Neural cell (in vitro differentiated cells): Measurements from ENCODE around the gene FAM47C. TPM values are rescaled to one million over a fixed set of nuclear protein-coding genes. Genes with fewer than 3 reads are reported as not detected.
"Not testable (repeated sequence)": the region's sequence is repeated elsewhere in the genome, so short reads cannot be mapped to it uniquely, and the experiment has no call there.

Experiments used
- H2AFZ ChIP-seq: fragments of 200-600, 300-800 bp; sonication (generic), shearing (Covaris generic); 2 replicates; pipeline ENCODE4 v1.6.0; 2014; ENCODE audit warnings: low read depth, mild to moderate bottlenecking, antibody characterized with exemption, low read length, moderate library complexity
- H3F3A ChIP-seq: fragments of 200-600 bp; shearing (Covaris generic); 2 replicates; pipeline ENCODE4 v1.6.1; 2016; ENCODE audit warnings: mild to moderate bottlenecking, moderate library complexity, mixed read lengths, antibody characterized with exemption, low read length; ENCODE audit not compliant: insufficient read depth, poor library complexity, severe bottlenecking
- H3K27ac ChIP-seq: fragments of 200-600, 300-800 bp; sonication (generic), shearing (Covaris generic); 2 replicates; pipeline ENCODE4 v1.5.1; 2014; ENCODE audit warnings: mild to moderate bottlenecking, low read length, moderate library complexity
- H3K27me3 ChIP-seq: fragments of 300-800, 200-600 bp; sonication (generic), shearing (Covaris generic); 2 replicates; pipeline ENCODE4 v1.6.0; 2014; ENCODE audit warnings: mild to moderate bottlenecking, low read depth, low read length, moderate library complexity; ENCODE audit not compliant: insufficient read depth
- H3K36me3 ChIP-seq: fragments of 300-800, 200-600 bp; sonication (generic), shearing (Covaris generic); 2 replicates; pipeline ENCODE4 v1.5.1; 2014; ENCODE audit warnings: mild to moderate bottlenecking, antibody characterized with exemption, low read length, moderate library complexity; ENCODE audit not compliant: insufficient read depth
- H3K4me2 ChIP-seq: fragments of 300-800, 200-600 bp; sonication (generic), shearing (Covaris generic); 2 replicates; pipeline ENCODE4 v1.6.0; 2014; ENCODE audit warnings: mild to moderate bottlenecking, low read length
- H3K4me3 ChIP-seq: fragments of 300-800, 200-600 bp; sonication (generic), shearing (Covaris generic); 2 replicates; pipeline ENCODE4 v1.5.1; 2014; ENCODE audit warnings: mild to moderate bottlenecking, low read length, moderate library complexity
- H3K79me2 ChIP-seq: fragments of 200-600 bp; shearing (Covaris generic); replicated peaks from 2 replicates; pipeline ENCODE4 v1.6.0; 2014; ENCODE audit warnings: mild to moderate bottlenecking, low read length, moderate library complexity; ENCODE audit not compliant: insufficient read depth
- H3K9ac ChIP-seq: fragments of 300-800, 200-600 bp; sonication (generic), shearing (Covaris generic); 2 replicates; pipeline ENCODE4 v1.6.1; 2016; ENCODE audit warnings: mild to moderate bottlenecking, low read length, mixed read lengths
- H3K9me2 ChIP-seq: fragments of 200-600 bp; shearing (Covaris generic); 2 replicates; pipeline ENCODE4 v1.6.1; 2016; ENCODE audit warnings: mild to moderate bottlenecking, low read length, mixed read lengths; ENCODE audit not compliant: insufficient read depth
- H3K9me3 ChIP-seq: fragments of 200-600, 300-800 bp; sonication (generic), shearing (Covaris generic); 2 replicates; pipeline ENCODE4 v1.6.1; 2016; ENCODE audit warnings: mild to moderate bottlenecking, mixed run types, low read length, moderate library complexity, mixed read lengths
- H4K20me1 ChIP-seq: fragments of 200-600 bp; shearing (Covaris generic); 2 replicates; pipeline ENCODE4 v1.6.1; 2016; ENCODE audit warnings: mild to moderate bottlenecking, mixed run types; ENCODE audit not compliant: insufficient read depth
- EP300 ChIP-seq: fragments of 450-650 bp; conservative IDR thresholded peaks from 2 replicates; pipeline ENCODE4 v1.6.1; 2014; ENCODE audit warnings: antibody characterized with exemption, mild to moderate bottlenecking, moderate library complexity; ENCODE audit not compliant: poor library complexity, severe bottlenecking
- EZH2 ChIP-seq: fragments of 200-600, 300-800 bp; shearing (Covaris generic), sonication (generic); IDR thresholded peaks from 2 replicates; pipeline ENCODE4 v1.6.1; 2014; ENCODE audit warnings: antibody characterized with exemption, low read length, borderline replicate concordance, mild to moderate bottlenecking; ENCODE audit not compliant: insufficient read depth, poor library complexity, severe bottlenecking
- MXI1 ChIP-seq: fragments of 450-650 bp; conservative IDR thresholded peaks from 2 replicates; pipeline ENCODE4 v1.6.1; 2014; ENCODE audit warnings: antibody characterized with exemption, mild to moderate bottlenecking; ENCODE audit not compliant: poor library complexity, severe bottlenecking
- POLR2AphosphoS5 ChIP-seq: IDR thresholded peaks from 2 replicates; pipeline ENCODE4 v1.6.1; 2012
- RAD21 ChIP-seq: fragments of 450-650 bp; conservative IDR thresholded peaks from 2 replicates; pipeline ENCODE4 v1.6.1; 2014; ENCODE audit warnings: antibody characterized with exemption, mild to moderate bottlenecking, moderate library complexity
- SMC3 ChIP-seq: fragments of 450-650 bp; conservative IDR thresholded peaks from 2 replicates; pipeline ENCODE4 v1.6.1; 2014; ENCODE audit warnings: antibody characterized with exemption, mild to moderate bottlenecking, moderate library complexity; ENCODE audit not compliant: poor library complexity
- TAF1 ChIP-seq: IDR thresholded peaks from 2 replicates; pipeline ENCODE4 v1.6.1; 2012; ENCODE audit warnings: low read depth
- polyA plus RNA-seq: library from polyadenylated mRNA; depleted of rRNA; stranded (reverse); fragments of >200 nt; gene quantifications from 2 replicates; pipeline ENCODE4 v1.2.3, GENCODE V29; 2014
- TF ChIP-seq, protein P1 (sequence below): fragments of 450-650 bp; IDR thresholded peaks from 2 replicates; pipeline ENCODE4 v1.5.1; 2014; ENCODE audit warnings: antibody characterized with exemption, mild to moderate bottlenecking, moderate library complexity; ENCODE audit not compliant: poor library complexity, severe bottlenecking
- TF ChIP-seq, protein P2 (sequence below): IDR thresholded peaks from 2 replicates; pipeline ENCODE4 v1.6.1; 2012; ENCODE audit warnings: borderline replicate concordance

Gene FAM47C
- polyA plus RNA-seq, 1 donor from 2014 or later: not detected

DNA sequence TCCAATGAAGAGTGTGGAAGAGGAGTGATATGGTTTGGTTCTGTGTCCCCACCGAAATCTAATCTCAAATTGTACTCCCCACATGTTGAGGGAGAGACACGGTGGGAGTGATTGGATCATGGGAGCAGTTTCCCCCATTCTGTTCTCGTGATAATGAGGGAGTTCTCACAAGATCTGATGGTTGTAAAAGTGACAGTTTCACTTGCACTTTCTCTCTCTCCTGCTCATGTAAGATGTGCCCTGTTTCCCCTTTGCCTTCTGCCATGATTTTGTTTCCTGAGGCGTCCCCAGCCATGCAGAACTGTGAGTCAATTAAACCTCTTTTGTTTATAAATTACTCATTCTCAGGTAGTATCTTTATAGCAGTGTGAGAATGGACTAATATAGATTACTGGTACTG, 39.6 kb downstream of the FAM47C start:
- H3F3A ChIP-seq: no peaks in the 10 kb centered on the region
- no peaks in the 10 kb centered on the region for H3K79me2 ChIP-seq
- H3K9me2 ChIP-seq: no peaks in the 10 kb centered on the region
- TF ChIP-seq TAF1 (no peak), RAD21 (no peak), POLR2AphosphoS5 (no peak), EP300 (no peak), SMC3 (no peak), EZH2 (no peak), MXI1 (no peak)
- TF ChIP-seq, protein P1, sequence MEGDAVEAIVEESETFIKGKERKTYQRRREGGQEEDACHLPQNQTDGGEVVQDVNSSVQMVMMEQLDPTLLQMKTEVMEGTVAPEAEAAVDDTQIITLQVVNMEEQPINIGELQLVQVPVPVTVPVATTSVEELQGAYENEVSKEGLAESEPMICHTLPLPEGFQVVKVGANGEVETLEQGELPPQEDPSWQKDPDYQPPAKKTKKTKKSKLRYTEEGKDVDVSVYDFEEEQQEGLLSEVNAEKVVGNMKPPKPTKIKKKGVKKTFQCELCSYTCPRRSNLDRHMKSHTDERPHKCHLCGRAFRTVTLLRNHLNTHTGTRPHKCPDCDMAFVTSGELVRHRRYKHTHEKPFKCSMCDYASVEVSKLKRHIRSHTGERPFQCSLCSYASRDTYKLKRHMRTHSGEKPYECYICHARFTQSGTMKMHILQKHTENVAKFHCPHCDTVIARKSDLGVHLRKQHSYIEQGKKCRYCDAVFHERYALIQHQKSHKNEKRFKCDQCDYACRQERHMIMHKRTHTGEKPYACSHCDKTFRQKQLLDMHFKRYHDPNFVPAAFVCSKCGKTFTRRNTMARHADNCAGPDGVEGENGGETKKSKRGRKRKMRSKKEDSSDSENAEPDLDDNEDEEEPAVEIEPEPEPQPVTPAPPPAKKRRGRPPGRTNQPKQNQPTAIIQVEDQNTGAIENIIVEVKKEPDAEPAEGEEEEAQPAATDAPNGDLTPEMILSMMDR: no peak
- TF ChIP-seq, protein P2, sequence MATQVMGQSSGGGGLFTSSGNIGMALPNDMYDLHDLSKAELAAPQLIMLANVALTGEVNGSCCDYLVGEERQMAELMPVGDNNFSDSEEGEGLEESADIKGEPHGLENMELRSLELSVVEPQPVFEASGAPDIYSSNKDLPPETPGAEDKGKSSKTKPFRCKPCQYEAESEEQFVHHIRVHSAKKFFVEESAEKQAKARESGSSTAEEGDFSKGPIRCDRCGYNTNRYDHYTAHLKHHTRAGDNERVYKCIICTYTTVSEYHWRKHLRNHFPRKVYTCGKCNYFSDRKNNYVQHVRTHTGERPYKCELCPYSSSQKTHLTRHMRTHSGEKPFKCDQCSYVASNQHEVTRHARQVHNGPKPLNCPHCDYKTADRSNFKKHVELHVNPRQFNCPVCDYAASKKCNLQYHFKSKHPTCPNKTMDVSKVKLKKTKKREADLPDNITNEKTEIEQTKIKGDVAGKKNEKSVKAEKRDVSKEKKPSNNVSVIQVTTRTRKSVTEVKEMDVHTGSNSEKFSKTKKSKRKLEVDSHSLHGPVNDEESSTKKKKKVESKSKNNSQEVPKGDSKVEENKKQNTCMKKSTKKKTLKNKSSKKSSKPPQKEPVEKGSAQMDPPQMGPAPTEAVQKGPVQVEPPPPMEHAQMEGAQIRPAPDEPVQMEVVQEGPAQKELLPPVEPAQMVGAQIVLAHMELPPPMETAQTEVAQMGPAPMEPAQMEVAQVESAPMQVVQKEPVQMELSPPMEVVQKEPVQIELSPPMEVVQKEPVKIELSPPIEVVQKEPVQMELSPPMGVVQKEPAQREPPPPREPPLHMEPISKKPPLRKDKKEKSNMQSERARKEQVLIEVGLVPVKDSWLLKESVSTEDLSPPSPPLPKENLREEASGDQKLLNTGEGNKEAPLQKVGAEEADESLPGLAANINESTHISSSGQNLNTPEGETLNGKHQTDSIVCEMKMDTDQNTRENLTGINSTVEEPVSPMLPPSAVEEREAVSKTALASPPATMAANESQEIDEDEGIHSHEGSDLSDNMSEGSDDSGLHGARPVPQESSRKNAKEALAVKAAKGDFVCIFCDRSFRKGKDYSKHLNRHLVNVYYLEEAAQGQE: no peak
- H2AFZ ChIP-seq: no peak overlapping the region
- no peaks in the 10 kb centered on the region for H4K20me1 ChIP-seq
- H3K9ac ChIP-seq: no peak overlapping the region
- H3K9me3 ChIP-seq: no peaks in the 10 kb centered on the region
- H3K27ac ChIP-seq: no peak overlapping the region
- no peak overlapping the region for H3K4me2 ChIP-seq
- H3K4me3 ChIP-seq: no peak overlapping the region
- no peaks in the 10 kb centered on the region for H3K36me3 ChIP-seq
- H3K27me3 ChIP-seq: no peaks in the 10 kb centered on the region

DNA sequence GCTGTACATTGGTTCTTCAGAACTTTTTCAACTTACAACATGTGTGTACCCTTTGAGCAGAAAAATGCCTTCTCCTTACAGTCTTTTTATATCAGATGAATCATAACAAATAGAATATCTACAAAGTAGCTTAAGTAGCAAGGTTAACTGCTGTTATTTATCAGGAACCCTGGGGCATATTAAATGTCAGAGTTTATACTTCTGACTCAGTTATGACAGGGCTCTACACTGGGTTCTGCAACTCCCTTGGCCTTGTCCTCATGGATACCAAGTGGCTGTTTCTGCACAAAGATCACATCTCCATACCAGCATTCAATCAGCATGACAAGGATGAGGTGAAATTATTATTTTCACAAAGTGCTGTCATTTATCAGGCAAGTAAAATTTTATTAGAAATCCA, 49.4 kb downstream of the FAM47C start:
- H4K20me1 ChIP-seq, H3K9ac ChIP-seq, H3K79me2 ChIP-seq, H3K9me3 ChIP-seq, H3K4me3 ChIP-seq, H3K27ac ChIP-seq, H3K27me3 ChIP-seq, H3K4me2 ChIP-seq, H2AFZ ChIP-seq, H3K36me3 ChIP-seq, H3K9me2 ChIP-seq, H3F3A ChIP-seq: not testable (repeated sequence)

DNA sequence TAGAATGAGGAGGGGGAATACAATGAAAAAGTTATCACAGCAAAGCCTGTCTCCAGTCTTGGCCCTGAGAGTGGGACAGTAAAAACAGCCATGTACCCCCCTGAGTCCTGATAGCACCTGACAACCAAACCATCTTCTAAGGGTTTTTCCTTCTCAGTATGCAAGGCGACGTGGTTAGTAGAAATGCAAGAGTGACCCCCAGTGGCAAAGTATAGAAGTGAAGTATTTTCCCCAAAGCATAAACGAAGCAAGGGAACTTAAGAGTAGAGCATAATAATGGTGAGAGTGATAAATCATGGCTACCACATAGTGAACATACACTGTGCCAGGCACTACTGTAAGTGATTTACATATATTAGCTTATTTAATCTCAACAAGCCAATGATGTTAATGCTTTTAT, 52.8 kb downstream of the FAM47C start:
- Histone ChIP-seq H3K36me3 (no peaks in the 10 kb centered on the region), H3K9me2 (no peaks in the 10 kb centered on the region), H3K79me2 (no peaks in the 10 kb centered on the region), H3K9ac (no peak overlapping the region), H3K9me3 (no peaks in the 10 kb centered on the region), H3K4me3 (no peak overlapping the region), H3K27ac (no peak overlapping the region), H4K20me1 (no peaks in the 10 kb centered on the region), H3K4me2 (no peak overlapping the region), H2AFZ (no peak overlapping the region), H3F3A (no peaks in the 10 kb centered on the region), H3K27me3 (no peaks in the 10 kb centered on the region)
- TF ChIP-seq, protein P1: peak; percentile 67
- TF ChIP-seq RAD21 (peak; percentile 71), SMC3 (peak; percentile 65), TAF1 (no peak)
